GM23248 (cell line): ENCODE data around the gene SALL1. TPM values are rescaled to one million over a fixed set of nuclear protein-coding genes. Genes with fewer than 3 reads are reported as not detected.

Source experiments
- DNase-seq: peaks from one replicate; pipeline ENCODE4 v3.0.0-alpha.2; 2015
- H2AFZ ChIP-seq: fragments of 200-600 bp; sonication (generic); 2 replicates; pipeline ENCODE4 v1.6.1; 2016; ENCODE audit warnings: antibody characterized with exemption
- H3F3A ChIP-seq: fragments of 200-600 bp; sonication (generic); 2 replicates; pipeline ENCODE4 v1.6.1; 2016; ENCODE audit warnings: mild to moderate bottlenecking, antibody characterized with exemption, mixed run types; ENCODE audit not compliant: insufficient read depth
- H3K27ac ChIP-seq: fragments of 200-600 bp; sonication (generic); 2 replicates; pipeline ENCODE4 v1.5.1; 2016; ENCODE audit warnings: mild to moderate bottlenecking
- H3K27me3 ChIP-seq: fragments of 200-600 bp; sonication (generic); replicated peaks from 2 replicates; pipeline ENCODE4 v1.6.1; 2016; ENCODE audit warnings: mild to moderate bottlenecking; ENCODE audit not compliant: insufficient read depth
- H3K36me3 ChIP-seq: fragments of 200-600 bp; sonication (generic); 2 replicates; pipeline ENCODE4 v1.6.1; 2016; ENCODE audit warnings: low read depth, mild to moderate bottlenecking
- H3K4me1 ChIP-seq: fragments of 200-600 bp; sonication (generic); 2 replicates; pipeline ENCODE4 v1.6.1; 2016; ENCODE audit warnings: mild to moderate bottlenecking; ENCODE audit not compliant: insufficient read depth
- H3K4me2 ChIP-seq: fragments of 200-600 bp; sonication (generic); one replicate; pipeline ENCODE4 v1.6.1; 2016; ENCODE audit warnings: mild to moderate bottlenecking; ENCODE audit not compliant: unreplicated experiment
- H3K4me3 ChIP-seq: fragments of 200-600 bp; sonication (generic); 2 replicates; pipeline ENCODE4 v1.5.1; 2016; ENCODE audit warnings: mild to moderate bottlenecking
- H3K79me2 ChIP-seq: fragments of 200-600 bp; sonication (generic); 2 replicates; pipeline ENCODE4 v1.6.1; 2016; ENCODE audit warnings: mild to moderate bottlenecking; ENCODE audit not compliant: insufficient read depth
- H3K9ac ChIP-seq: fragments of 200-600 bp; sonication (generic); 2 replicates; pipeline ENCODE4 v1.6.1; 2016; ENCODE audit warnings: mild to moderate bottlenecking
- H3K9me2 ChIP-seq: fragments of 200-600 bp; sonication (generic); 2 replicates; pipeline ENCODE4 v1.6.1; 2016; ENCODE audit warnings: mixed run types, mild to moderate bottlenecking, moderate library complexity; ENCODE audit not compliant: insufficient read depth
- H3K9me3 ChIP-seq: fragments of 200-600 bp; sonication (generic); one replicate; pipeline ENCODE4 v1.6.1; 2017; ENCODE audit warnings: low read depth
- H4K20me1 ChIP-seq: fragments of 200-600 bp; sonication (generic); 2 replicates; pipeline ENCODE4 v1.6.0; 2016; ENCODE audit not compliant: insufficient read depth
- EZH2 ChIP-seq: fragments of 200-600 bp; sonication (generic); IDR thresholded peaks from 2 replicates; pipeline ENCODE4 v1.6.1; 2018; ENCODE audit warnings: antibody characterized with exemption, mild to moderate bottlenecking; ENCODE audit not compliant: insufficient read depth, poor library complexity, severe bottlenecking
- EZH2phosphoT487 ChIP-seq: fragments of 200-600 bp; sonication (generic); IDR thresholded peaks from 2 replicates; pipeline ENCODE4 v1.6.1; 2018; ENCODE audit warnings: antibody characterized with exemption, moderate library complexity, mild to moderate bottlenecking, low read depth; ENCODE audit not compliant: insufficient read depth
- WGBS, 2 experiments: methylation state at CpG; one replicate each; pipeline ENCODE4 v1.1.6; 2015 to 2017; ENCODE audit warnings: low lambda C conversion rate in 2 of 2, low coverage in 1 of 2; ENCODE audit errors: missing lambda C conversion rate in 2 of 2; 5-methylcytosine and 5-hydroxymethylcytosine counted together
- in situ Hi-C: fragments of 300-500 bp; cut with MboI; formaldehyde crosslinking; loops from 2 replicates; pipeline ENCODE4 v1.15.0; 2020
- polyA plus RNA-seq: library from polyadenylated mRNA; unstranded; fragments of >200 nt; fragmentation: Nextera tagmentation; extraction: Ambion mirVana; gene quantifications from 2 replicates; pipeline ENCODE4 v1.2.1, GENCODE V29; 2016
- total RNA-seq: library from RNA; depleted of rRNA; stranded (reverse); fragments of >200 nt; shearing (Covaris generic); gene quantifications from 2 replicates; pipeline ENCODE4 v1.2.3, GENCODE V29; 2014

The SALL1 gene
- total and polyA plus RNA-seq, 2 experiments from 2014 or later = 1.7 to 2.6 TPM

DNA sequence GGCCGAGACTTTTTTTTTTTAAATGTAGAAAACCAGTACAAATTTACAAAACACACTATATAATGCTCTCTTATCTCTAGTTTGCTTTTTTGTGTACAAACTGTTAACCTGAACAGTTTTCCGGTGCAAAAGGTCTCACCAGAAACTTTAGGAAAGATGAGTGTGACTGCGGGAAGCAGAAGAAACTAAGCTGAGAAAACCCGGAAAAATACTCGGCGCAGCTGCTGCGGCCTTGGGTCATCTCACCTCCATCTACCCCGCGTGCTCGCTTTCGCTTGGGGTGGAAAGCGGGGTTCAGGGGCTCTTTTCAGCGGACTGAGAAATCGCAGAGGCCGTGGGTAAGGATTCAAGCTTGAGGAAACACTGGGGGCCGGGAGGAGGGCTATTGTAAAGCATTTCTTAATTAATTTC is 1.8 kb downstream of the SALL1 start:
- TF ChIP-seq EZH2phosphoT487 = no peak
- no peak for TF ChIP-seq EZH2
- peak overlapping the region; percentile 94 for H3K4me2 ChIP-seq
- no peaks in the 10 kb centered on the region for H3K27me3 ChIP-seq
- in situ Hi-C loops = no loop called here
- H3K4me1 ChIP-seq = peaks cover 32% of the 10 kb centered on the region
- peak overlapping the region; percentile 97 for H3K4me3 ChIP-seq
- DNase-seq = no peak
- H3K9ac ChIP-seq = peak overlapping the region; percentile 94; the same call in 1 of the 2 replicates
- H3K79me2 ChIP-seq = peaks cover 76% of the 10 kb centered on the region
- no peaks in the 10 kb centered on the region for H4K20me1 ChIP-seq
- peaks cover 19% of the 10 kb centered on the region; the same call in 1 of the 2 replicates for H3F3A ChIP-seq
- no peaks in the 10 kb centered on the region for H3K9me3 ChIP-seq
- no peaks in the 10 kb centered on the region for H3K36me3 ChIP-seq
- 98% methylated on average over 16 of the region's 16 CpGs for WGBS, 2 experiments
- H3K27ac ChIP-seq = peak overlapping the region; percentile 23
- no peak overlapping the region for H2AFZ ChIP-seq
- no peaks in the 10 kb centered on the region for H3K9me2 ChIP-seq

- H3K4me3 ChIP-seq = peak overlapping the region; percentile 97
- in situ Hi-C loops = no loop called here
- WGBS, 2 experiments = 59 to 80% methylated on average over 2 of the region's 2 CpGs
Observed at GRCh38 chr16:51148678-51149228, 2.3 kb downstream of the SALL1 start.

DNA sequence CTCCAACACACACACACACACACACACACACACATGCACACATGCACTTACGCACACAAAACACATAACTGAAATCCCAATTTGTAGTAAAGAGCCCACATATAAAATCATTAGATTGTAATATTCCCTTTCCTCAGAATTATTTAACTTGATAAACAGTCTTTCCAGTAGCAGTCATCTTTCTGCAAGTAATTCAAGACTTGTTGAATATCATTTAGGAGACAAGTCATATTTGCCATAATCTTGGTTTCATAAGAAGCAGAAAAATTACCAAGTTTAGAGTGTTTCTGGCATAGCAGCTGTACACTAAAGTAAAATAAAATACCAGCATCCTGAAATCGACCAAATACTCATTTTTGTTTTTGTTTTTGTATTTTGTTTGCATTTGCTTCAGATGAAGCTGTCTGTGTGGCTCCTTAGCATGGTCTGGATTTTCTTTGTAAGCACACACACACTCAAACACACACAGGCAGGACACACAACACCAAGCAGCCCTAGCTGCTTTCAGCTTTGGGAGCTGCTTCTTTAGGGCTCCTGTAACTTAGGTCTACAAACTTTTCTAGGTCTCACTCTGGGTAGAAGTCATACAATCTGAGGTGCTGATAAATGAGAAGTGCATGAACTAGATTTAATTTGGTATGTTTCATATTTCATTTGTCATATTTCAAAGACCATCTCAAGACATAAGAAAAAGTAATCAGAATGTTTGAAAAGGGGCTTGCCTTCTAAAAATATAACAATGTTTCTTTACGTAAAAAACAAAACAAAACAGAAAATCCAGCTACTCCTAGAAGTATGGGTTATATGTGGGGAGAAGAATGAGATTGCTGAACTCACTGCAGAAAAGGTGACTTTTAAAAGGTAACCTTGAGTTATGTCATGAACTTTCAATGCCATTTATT is 3.0 kb downstream of the SALL1 start:
- peak; percentile 18 for DNase-seq

More at GRCh38 chr16:51148678-51149228, 2.3 kb downstream of the SALL1 start:
- no peaks in the 10 kb centered on the region for H4K20me1 ChIP-seq
- peaks cover 32% of the 10 kb centered on the region for H3K4me1 ChIP-seq
- H3K36me3 ChIP-seq = no peaks in the 10 kb centered on the region
- peak overlapping the region; percentile 94 for H3K9ac ChIP-seq
- TF ChIP-seq EZH2 = no peak
- no peak for TF ChIP-seq EZH2phosphoT487
- peak overlapping the region; percentile 94 for H3K4me2 ChIP-seq
- no peaks in the 10 kb centered on the region for H3K27me3 ChIP-seq
- no peaks in the 10 kb centered on the region for H3K9me3 ChIP-seq
- H3F3A ChIP-seq = peaks cover 19% of the 10 kb centered on the region; the same call in 1 of the 2 replicates
- H3K27ac ChIP-seq = peak overlapping the region; percentile 23
- H3K9me2 ChIP-seq = no peaks in the 10 kb centered on the region
- DNase-seq = peak; percentile 73
- peaks cover 77% of the 10 kb centered on the region for H3K79me2 ChIP-seq
- H2AFZ ChIP-seq = 0 out of 2 replicates have a peak overlapping the region, but pooled peaks have one; percentile 27

GRCh38 chr16:51146256-51146924 is 4.7 kb downstream of the SALL1 start:
- Histone ChIP-seq H3K27ac (no peak overlapping the region), H3K4me2 (peak overlapping the region; percentile 26), H3K4me1 (peaks cover 32% of the 10 kb centered on the region), H3K27me3 (no peaks in the 10 kb centered on the region), H3K9me2 (no peaks in the 10 kb centered on the region), H4K20me1 (no peaks in the 10 kb centered on the region), H3K36me3 (no peaks in the 10 kb centered on the region), H3K9ac (peak overlapping the region; percentile 45), H3K9me3 (no peaks in the 10 kb centered on the region), H3K4me3 (peak overlapping the region; percentile 46; the same call in 1 of the 2 replicates), H3K79me2 (peaks cover 96% of the 10 kb centered on the region), H3F3A (peaks cover 12% of the 10 kb centered on the region; the same call in 1 of the 2 replicates), H2AFZ (peak overlapping the region; percentile 45; the same call in 1 of the 2 replicates)
- WGBS, 2 experiments = 66 to 71% methylated on average over 6 of the region's 6 CpGs
- in situ Hi-C loops = no loop called here
- DNase-seq = peak; percentile 77
- TF ChIP-seq EZH2phosphoT487 (no peak), EZH2 (no peak)

More for the DNA sequence above, 3.0 kb downstream of the SALL1 start:
- H3F3A ChIP-seq = peaks cover 15% of the 10 kb centered on the region; the same call in 1 of the 2 replicates
- no peaks in the 10 kb centered on the region for H3K9me2 ChIP-seq
- no peaks in the 10 kb centered on the region for H3K27me3 ChIP-seq
- no peaks in the 10 kb centered on the region for H3K9me3 ChIP-seq
- H2AFZ ChIP-seq = 0 out of 2 replicates have a peak overlapping the region, but pooled peaks have one; percentile 27
- H3K4me3 ChIP-seq = peak overlapping the region; percentile 97
- H3K9ac ChIP-seq = peak overlapping the region; percentile 94
- in situ Hi-C loops = no loop called here
- no peak for TF ChIP-seq EZH2phosphoT487
- TF ChIP-seq EZH2 = no peak
- peak overlapping the region; percentile 23 for H3K27ac ChIP-seq
- H4K20me1 ChIP-seq = no peaks in the 10 kb centered on the region
- peak overlapping the region; percentile 94 for H3K4me2 ChIP-seq
- peaks cover 80% of the 10 kb centered on the region for H3K79me2 ChIP-seq
- H3K4me1 ChIP-seq = peaks cover 32% of the 10 kb centered on the region
- WGBS, 2 experiments = 56 to 57% methylated on average over 3 of the region's 3 CpGs
- H3K36me3 ChIP-seq = no peaks in the 10 kb centered on the region
